CD4-positive, alpha-beta memory T cell (primary cell): Measurements from ENCODE around the gene MSH3. TPM values are rescaled to one million over a fixed set of nuclear protein-coding genes. Genes with fewer than 3 reads are reported as not detected.
A peak's percentile ranks its signal among the peaks of the same experiment; 100 is the strongest.

Experiments
- CTCF ChIA-PET: fragments of 350-600 bp; sonication (Branson Sonifier 250); formaldehyde crosslinking; loops from one replicate; lab custom pipeline; 2021; ENCODE audit warnings: inconsistent platforms; ENCODE audit not compliant: partially characterized antibody; lab: Charles Lee
- POLR2A ChIA-PET: fragments of 350-600 bp; sonication (Branson Sonifier 250); formaldehyde crosslinking; loops from one replicate; lab custom pipeline; 2021; ENCODE audit not compliant: partially characterized antibody; lab: Charles Lee
- DNase-seq, 5 donors: peaks; one replicate each; pipeline versions ENCODE4 v3.0.0 to v3.0.0-alpha.2; 2020 to 2022; ENCODE audit warnings: mixed read lengths in 1 of 5
- H3K27ac ChIP-seq: one replicate; pipeline ENCODE4 v1.7.0; 2013; ENCODE audit warnings: low read depth, low read length
- H3K27me3 ChIP-seq: 2 replicates; pipeline ENCODE4 v1.7.0; 2013; ENCODE audit warnings: mild to moderate bottlenecking, low read length, moderate library complexity; ENCODE audit not compliant: insufficient read depth
- H3K36me3 ChIP-seq: 2 replicates; pipeline ENCODE4 v1.7.0; 2013; ENCODE audit warnings: mild to moderate bottlenecking, low read length, moderate library complexity; ENCODE audit not compliant: insufficient read depth
- H3K4me1 ChIP-seq: 2 replicates; pipeline ENCODE4 v1.7.0; 2013; ENCODE audit warnings: mild to moderate bottlenecking, low read length, moderate library complexity; ENCODE audit not compliant: insufficient read depth
- H3K4me3 ChIP-seq, 2 donors: one replicate each; pipeline ENCODE4 v1.7.0; 2013; ENCODE audit warnings: low read length in 2 of 2, mild to moderate bottlenecking in 1 of 2
- H3K9me3 ChIP-seq, 2 donors: one replicate each; pipeline ENCODE4 v1.7.0; 2013; ENCODE audit warnings: low read length in 2 of 2, control low read depth in 1 of 2; ENCODE audit not compliant: control insufficient read depth in 1 of 2
- H3K27ac Mint-ChIP-seq, 7 donors: one replicate each; pipeline ENCODE4 v1.8.0; 2020 to 2021; ENCODE audit warnings: mixed read lengths in 7 of 7, mild to moderate bottlenecking in 6 of 7, inconsistent platforms in 3 of 7, moderate library complexity in 3 of 7
- H3K27me3 Mint-ChIP-seq, 2 donors: one replicate each; pipeline ENCODE4 v1.8.0; 2020 to 2021; ENCODE audit warnings: mixed read lengths in 2 of 2
- H3K36me3 Mint-ChIP-seq, 2 donors: one replicate each; pipeline ENCODE4 v1.8.0; 2020 to 2021; ENCODE audit warnings: mixed read lengths in 2 of 2, inconsistent platforms in 1 of 2, mild to moderate bottlenecking in 1 of 2
- H3K4me1 Mint-ChIP-seq, 4 donors: one replicate each; pipeline ENCODE4 v1.8.0; 2020 to 2021; ENCODE audit warnings: mixed read lengths in 4 of 4, mild to moderate bottlenecking in 1 of 4
- H3K4me3 Mint-ChIP-seq, 8 donors: one replicate each; pipeline ENCODE4 v1.8.0; 2020 to 2021; ENCODE audit warnings: mixed read lengths in 8 of 8, mild to moderate bottlenecking in 7 of 8, moderate library complexity in 6 of 8, inconsistent platforms in 3 of 8
- H3K9me3 Mint-ChIP-seq, 8 donors: one replicate each; pipeline ENCODE4 v1.8.0; 2020 to 2021; ENCODE audit warnings: mixed read lengths in 8 of 8, mild to moderate bottlenecking in 5 of 8, inconsistent platforms in 3 of 8, moderate library complexity in 1 of 8
- intact Hi-C: fragments of 100-400 bp; cut with micrococcal nuclease; formaldehyde crosslinking; loops from one replicate; pipeline ENCODE4 v1.15.1; 2023
- polyA plus RNA-seq, 2 donors: library from polyadenylated mRNA; unstranded; fragments of 300-500 nt; fragmentation: Illumina TruSeq; gene quantifications; one replicate each; pipeline ENCODE4 v1.2.3, GENCODE V29; 2021
- total RNA-seq, 2 experiments: library from RNA; stranded (reverse); gene quantifications; one replicate each; pipeline ENCODE4 v1.2.3, GENCODE V29; 2021

MSH3 gene
- total and polyA plus RNA-seq, 4 experiments from 2014 or later = 14.3 to 17.1 (median 15.3) TPM

- H3K27ac ChIP-seq = no peak overlapping the region
- Mint-ChIP-seq H3K4me1 (no peaks in the 10 kb centered on the region), H3K27me3 (no peaks in the 10 kb centered on the region), H3K9me3 (no peaks in the 10 kb centered on the region), H3K4me3 (no peak overlapping the region), H3K27ac (no peak overlapping the region), H3K36me3 (peaks cover 30 to 33% of the 10 kb centered on the region in 2 donors)
- intact Hi-C loops = no loop called here
- no peak overlapping the region for H3K4me3 ChIP-seq
- POLR2A ChIA-PET = no interaction called here
- H3K27me3 ChIP-seq = no peaks in the 10 kb centered on the region
- no peaks in the 10 kb centered on the region for H3K9me3 ChIP-seq
- peaks cover 9% of the 10 kb centered on the region for H3K36me3 ChIP-seq
- CTCF ChIA-PET = interaction anchor here (2.0 kb wide), 1 partner anchor 315 kb away, joined by 5 read pairs; no protein-coding TSS in a partner anchor
- no peaks in the 10 kb centered on the region for H3K4me1 ChIP-seq
- DNase-seq = no peak
These were observed 138.9 kb downstream of the MSH3 start for GRCh38 chr5:80793354-80793753.

GRCh38 chr5:80796846-80797245 lies 142.4 kb downstream of the MSH3 start:
- Mint-ChIP-seq H3K4me3 (no peak overlapping the region), H3K27ac (no peak overlapping the region), H3K9me3 (no peaks in the 10 kb centered on the region), H3K27me3 (no peaks in the 10 kb centered on the region), H3K4me1 (no peaks in the 10 kb centered on the region), H3K36me3 (peaks cover 32 to 48% of the 10 kb centered on the region in 2 donors)
- Histone ChIP-seq H3K4me3 (no peak overlapping the region), H3K4me1 (no peaks in the 10 kb centered on the region), H3K27ac (no peak overlapping the region), H3K9me3 (no peaks in the 10 kb centered on the region), H3K27me3 (no peaks in the 10 kb centered on the region), H3K36me3 (peaks cover 9% of the 10 kb centered on the region)
- intact Hi-C loops = no loop called here
- CTCF ChIA-PET = no interaction called here
- POLR2A ChIA-PET = no interaction called here
- no peak for DNase-seq

- Mint-ChIP-seq H3K36me3 (peaks cover 30 to 50% of the 10 kb centered on the region in 2 donors), H3K27me3 (no peaks in the 10 kb centered on the region)
- CTCF ChIA-PET = interaction anchor here (1.3 kb wide), 1 partner anchor 311 kb away, joined by 3 read pairs; no protein-coding TSS in a partner anchor
These were observed 143.1 kb downstream of the MSH3 start for GRCh38 chr5:80797428-80798024.

GRCh38 chr5:80798166-80798565 lies 143.7 kb downstream of the MSH3 start:
- no peaks in the 10 kb centered on the region for H3K4me1 ChIP-seq
- H3K27me3 ChIP-seq = no peaks in the 10 kb centered on the region
- Mint-ChIP-seq H3K27ac (no peak overlapping the region), H3K4me1 (no peaks in the 10 kb centered on the region), H3K27me3 (no peaks in the 10 kb centered on the region), H3K4me3 (no peak overlapping the region), H3K36me3 (peaks cover 34 to 54% of the 10 kb centered on the region in 2 donors), H3K9me3 (no peaks in the 10 kb centered on the region)
- CTCF ChIA-PET = interaction anchor here (1.3 kb wide), 1 partner anchor 310 kb away, joined by 3 read pairs; no protein-coding TSS in a partner anchor
- H3K9me3 ChIP-seq = no peaks in the 10 kb centered on the region
- no peak overlapping the region for H3K4me3 ChIP-seq
- H3K27ac ChIP-seq = no peak overlapping the region
- POLR2A ChIA-PET = no interaction called here
- H3K36me3 ChIP-seq = peaks cover 9% of the 10 kb centered on the region
- intact Hi-C loops = no loop called here
- DNase-seq = no peak

More at GRCh38 chr5:80797428-80798024, 143.1 kb downstream of the MSH3 start:
- no peak overlapping the region for H3K4me3 Mint-ChIP-seq
- Histone ChIP-seq H3K4me3 (no peak overlapping the region), H3K36me3 (peaks cover 9% of the 10 kb centered on the region), H3K27me3 (no peaks in the 10 kb centered on the region), H3K4me1 (no peaks in the 10 kb centered on the region), H3K9me3 (no peaks in the 10 kb centered on the region), H3K27ac (no peak overlapping the region)
- POLR2A ChIA-PET = no interaction called here
- DNase-seq = no peak
- no peaks in the 10 kb centered on the region for H3K9me3 Mint-ChIP-seq
- no peaks in the 10 kb centered on the region for H3K4me1 Mint-ChIP-seq
- H3K27ac Mint-ChIP-seq = no peak overlapping the region
- intact Hi-C loops = no loop called here

GRCh38 chr5:80798633-80799032 lies 144.2 kb downstream of the MSH3 start:
- no peaks in the 10 kb centered on the region for H3K9me3 ChIP-seq
- CTCF ChIA-PET = interaction anchor here (1.3 kb wide), 1 partner anchor 310 kb away, joined by 3 read pairs; no protein-coding TSS in a partner anchor
- POLR2A ChIA-PET = no interaction called here
- H3K27me3 ChIP-seq = no peaks in the 10 kb centered on the region
- DNase-seq = no peak
- Mint-ChIP-seq H3K27ac (peak overlapping the region in 2 of 7 donors; percentile 42 to 49), H3K4me1 (no peaks in the 10 kb centered on the region), H3K27me3 (no peaks in the 10 kb centered on the region), H3K36me3 (peaks cover 39 to 59% of the 10 kb centered on the region in 2 donors), H3K4me3 (no peak overlapping the region), H3K9me3 (no peaks in the 10 kb centered on the region)
- no peaks in the 10 kb centered on the region for H3K4me1 ChIP-seq
- intact Hi-C loops = no loop called here
- H3K4me3 ChIP-seq = no peak overlapping the region
- peaks cover 6% of the 10 kb centered on the region for H3K36me3 ChIP-seq
- H3K27ac ChIP-seq = no peak overlapping the region

- no peak overlapping the region for H3K4me3 ChIP-seq
- H3K27ac Mint-ChIP-seq = no peak overlapping the region
- no peaks in the 10 kb centered on the region for H3K9me3 ChIP-seq
- no peak overlapping the region for H3K27ac ChIP-seq
- H3K4me3 Mint-ChIP-seq = no peak overlapping the region
- DNase-seq = no peak
- no peaks in the 10 kb centered on the region for H3K4me1 Mint-ChIP-seq
- intact Hi-C loops = no loop called here
- H3K27me3 ChIP-seq = no peaks in the 10 kb centered on the region
- H3K27me3 Mint-ChIP-seq = no peaks in the 10 kb centered on the region
- H3K36me3 ChIP-seq = peaks cover 2% of the 10 kb centered on the region
- H3K36me3 Mint-ChIP-seq = peaks cover 40 to 63% of the 10 kb centered on the region in 2 donors
- no peaks in the 10 kb centered on the region for H3K9me3 Mint-ChIP-seq
- POLR2A ChIA-PET = no interaction called here
- H3K4me1 ChIP-seq = no peaks in the 10 kb centered on the region
- CTCF ChIA-PET = interaction anchor here (0.7 kb wide), 1 partner anchor 309 kb away, joined by 3 read pairs; no protein-coding TSS in a partner anchor
These were observed 144.6 kb downstream of the MSH3 start for GRCh38 chr5:80799041-80799440.

- ChIA-PET POLR2A (interaction anchor here (0.6 kb wide), 1 partner anchor 112 kb away, joined by 3 read pairs; no protein-coding TSS in a partner anchor), CTCF (interaction anchor here (0.7 kb wide), 1 partner anchor 309 kb away, joined by 3 read pairs; no protein-coding TSS in a partner anchor)
- Mint-ChIP-seq H3K36me3 (peaks cover 40 to 66% of the 10 kb centered on the region in 2 donors), H3K4me3 (no peak overlapping the region), H3K9me3 (no peaks in the 10 kb centered on the region), H3K4me1 (no peaks in the 10 kb centered on the region), H3K27ac (no peak overlapping the region), H3K27me3 (no peaks in the 10 kb centered on the region)
- Histone ChIP-seq H3K36me3 (no peaks in the 10 kb centered on the region), H3K4me3 (no peak overlapping the region), H3K9me3 (no peaks in the 10 kb centered on the region), H3K27ac (no peak overlapping the region), H3K4me1 (no peaks in the 10 kb centered on the region), H3K27me3 (no peaks in the 10 kb centered on the region)
- no peak for DNase-seq
- intact Hi-C loops = no loop called here
These were observed 145.1 kb downstream of the MSH3 start for GRCh38 chr5:80799573-80799972.
